ENCODE results near the gene RBMS2. TPM values are rescaled to one million over a fixed set of nuclear protein-coding genes. Genes with fewer than 3 reads are reported as not detected.

RBMS2 gene
- total RNA-seq, 4 donors from 2014 or later, result 14.5 to 88.0 (median 29.1) TPM

DNA sequence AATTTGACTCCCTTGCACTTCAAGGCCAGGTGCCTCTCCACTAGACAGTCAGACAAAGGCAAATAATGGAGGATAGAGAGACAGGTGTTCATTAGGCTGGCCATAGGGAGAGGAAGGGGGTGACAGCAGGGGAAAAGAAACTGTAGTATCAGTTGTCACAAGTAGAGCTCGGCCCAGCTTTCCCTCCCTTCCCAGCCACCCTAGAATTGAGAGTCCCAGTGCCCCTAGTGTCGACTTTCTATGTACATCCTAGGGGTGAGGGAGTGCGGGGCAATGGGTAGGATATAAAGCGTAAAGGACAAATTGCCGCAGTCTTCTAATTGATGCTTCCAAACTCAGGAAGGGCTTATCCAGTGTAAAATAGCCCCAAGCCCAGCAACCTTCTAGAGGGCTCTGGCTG is 69.5 kb downstream of the RBMS2 start:
- H3K9me3 ChIP-seq, result no peaks in the 10 kb centered on the region
- H3K4me3 ChIP-seq, result no peak overlapping the region
- no peak for DNase-seq (ENCODE audit: low spot score in 2 of 2)
- 89% methylated on average over 5 of the region's 5 CpGs for WGBS
- H3K36me3 ChIP-seq, result peaks cover 35% of the 10 kb centered on the region
- peaks cover 18% of the 10 kb centered on the region for H3K4me1 ChIP-seq
- H3K27ac ChIP-seq, result no peak overlapping the region
- H3K27me3 ChIP-seq, result no peaks in the 10 kb centered on the region
- no peak for TF ChIP-seq POLR2A (IDR thresholded peaks at IDR 0.05)
- TF ChIP-seq POLR2AphosphoS5 (IDR thresholded peaks at IDR 0.05), result no peak
- TF ChIP-seq EP300 (IDR thresholded peaks at IDR 0.05), result no peak
- TF ChIP-seq, protein P1, sequence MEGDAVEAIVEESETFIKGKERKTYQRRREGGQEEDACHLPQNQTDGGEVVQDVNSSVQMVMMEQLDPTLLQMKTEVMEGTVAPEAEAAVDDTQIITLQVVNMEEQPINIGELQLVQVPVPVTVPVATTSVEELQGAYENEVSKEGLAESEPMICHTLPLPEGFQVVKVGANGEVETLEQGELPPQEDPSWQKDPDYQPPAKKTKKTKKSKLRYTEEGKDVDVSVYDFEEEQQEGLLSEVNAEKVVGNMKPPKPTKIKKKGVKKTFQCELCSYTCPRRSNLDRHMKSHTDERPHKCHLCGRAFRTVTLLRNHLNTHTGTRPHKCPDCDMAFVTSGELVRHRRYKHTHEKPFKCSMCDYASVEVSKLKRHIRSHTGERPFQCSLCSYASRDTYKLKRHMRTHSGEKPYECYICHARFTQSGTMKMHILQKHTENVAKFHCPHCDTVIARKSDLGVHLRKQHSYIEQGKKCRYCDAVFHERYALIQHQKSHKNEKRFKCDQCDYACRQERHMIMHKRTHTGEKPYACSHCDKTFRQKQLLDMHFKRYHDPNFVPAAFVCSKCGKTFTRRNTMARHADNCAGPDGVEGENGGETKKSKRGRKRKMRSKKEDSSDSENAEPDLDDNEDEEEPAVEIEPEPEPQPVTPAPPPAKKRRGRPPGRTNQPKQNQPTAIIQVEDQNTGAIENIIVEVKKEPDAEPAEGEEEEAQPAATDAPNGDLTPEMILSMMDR (IDR thresholded peaks at IDR 0.05), result no peak

GRCh38 chr12:56591961-56592360 is 70.3 kb downstream of the RBMS2 start:
- peaks cover 41% of the 10 kb centered on the region for H3K36me3 ChIP-seq
- no peaks in the 10 kb centered on the region for H3K27me3 ChIP-seq
- DNase-seq (ENCODE audit: low spot score in 2 of 2), result no peak
- no peak overlapping the region for H3K4me3 ChIP-seq
- peaks cover 18% of the 10 kb centered on the region for H3K4me1 ChIP-seq
- H3K27ac ChIP-seq, result no peak overlapping the region
- TF ChIP-seq, protein P1 (IDR thresholded peaks at IDR 0.05), result no peak
- no peak for TF ChIP-seq POLR2A (IDR thresholded peaks at IDR 0.05)
- no peak for TF ChIP-seq POLR2AphosphoS5 (IDR thresholded peaks at IDR 0.05)
- no peak for TF ChIP-seq EP300 (IDR thresholded peaks at IDR 0.05)
- H3K9me3 ChIP-seq, result no peaks in the 10 kb centered on the region

DNA sequence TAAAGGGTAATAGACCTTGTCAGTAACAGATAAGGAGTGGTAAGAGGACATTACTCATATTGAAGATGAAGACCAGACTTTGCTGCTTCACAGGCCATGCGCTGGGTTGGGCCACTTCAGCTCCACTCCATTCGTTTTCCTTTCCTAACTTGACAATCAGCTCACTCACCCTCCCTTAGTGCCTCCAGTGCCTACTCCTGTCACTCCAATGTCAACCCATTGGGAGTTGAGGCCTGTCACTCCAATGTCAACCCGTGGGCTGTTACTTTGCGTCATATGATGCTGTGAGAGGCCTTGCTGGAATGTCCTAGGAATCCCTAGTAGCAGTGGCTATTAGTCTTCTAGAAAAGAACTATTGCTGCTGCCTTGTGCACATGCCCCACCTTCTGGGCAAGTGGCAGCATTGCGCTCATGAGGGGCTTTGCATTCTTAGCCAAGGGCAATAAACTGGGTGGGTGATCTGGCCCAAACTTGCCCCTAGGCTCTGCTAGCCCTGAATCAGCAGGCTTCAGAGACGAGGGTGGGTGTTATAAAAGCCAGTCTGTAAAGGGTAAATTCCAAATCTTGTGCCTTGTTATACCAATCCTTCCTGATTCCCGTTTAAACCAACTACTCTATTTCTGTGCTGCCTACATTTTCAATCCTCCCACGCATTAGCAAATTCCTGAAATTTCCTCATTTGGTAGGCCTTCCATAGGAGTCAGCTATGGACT is 72.4 kb downstream of the RBMS2 start:
- Histone ChIP-seq H3K4me1 (peaks cover 18% of the 10 kb centered on the region), H3K27ac (peak overlapping the region; percentile 64), H3K36me3 (peaks cover 39% of the 10 kb centered on the region), H3K4me3 (no peak overlapping the region), H3K9me3 (no peaks in the 10 kb centered on the region), H3K27me3 (no peaks in the 10 kb centered on the region)
- no peak for TF ChIP-seq POLR2A (IDR thresholded peaks at IDR 0.05)
- TF ChIP-seq, protein P1 (IDR thresholded peaks at IDR 0.05), result peak; percentile 56 to 73
- peak in 1 of 3 donors; percentile 8 for TF ChIP-seq POLR2AphosphoS5 (IDR thresholded peaks at IDR 0.05)
- no peak for TF ChIP-seq EP300 (IDR thresholded peaks at IDR 0.05)
- no peak for DNase-seq (ENCODE audit: low spot score in 2 of 2)
- WGBS, result 30% methylated on average over 8 of the region's 8 CpGs

DNA sequence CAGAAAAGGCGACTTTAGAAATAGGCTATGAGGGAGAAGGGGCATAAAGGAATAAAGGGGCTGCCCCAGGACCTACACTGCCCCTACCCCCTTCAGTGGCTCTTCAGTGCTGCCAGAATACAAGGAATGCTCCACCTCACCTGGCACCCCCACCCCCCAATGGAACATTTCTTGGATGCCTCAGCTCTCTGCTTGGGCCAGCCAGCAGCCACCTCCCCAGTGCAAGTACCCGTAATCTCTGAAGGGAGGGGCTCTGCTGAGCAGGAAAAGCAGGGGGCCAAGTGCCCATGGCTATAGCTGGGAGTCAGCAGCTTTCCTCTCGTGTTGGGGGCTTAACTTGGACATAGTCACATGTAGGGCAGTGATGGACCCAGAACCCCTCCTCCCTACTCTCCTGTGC is 75.2 kb downstream of the RBMS2 start:
- Histone ChIP-seq H3K4me3 (no peak overlapping the region), H3K36me3 (peaks cover 61% of the 10 kb centered on the region)

DNA sequence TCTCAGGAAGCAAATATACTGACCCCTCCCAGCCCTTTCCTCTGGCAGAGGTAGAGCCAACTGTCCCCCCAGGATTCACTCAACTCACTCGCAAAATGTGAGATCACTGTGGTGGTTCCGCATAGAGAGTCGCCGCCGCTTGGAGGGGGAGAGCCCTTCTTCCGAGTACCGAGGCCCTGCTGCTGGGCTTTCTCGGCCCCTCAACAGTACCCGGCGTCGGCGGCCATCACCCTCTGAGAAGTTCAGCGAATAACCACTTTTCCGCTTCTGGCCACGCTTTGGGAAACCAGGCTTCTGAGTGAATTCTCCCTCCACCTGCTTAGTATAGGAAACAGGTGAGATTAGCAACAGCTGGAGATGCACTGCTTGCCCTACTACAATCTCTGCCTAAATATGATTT is 77.4 kb downstream of the RBMS2 start:
- DNase-seq (ENCODE audit: low spot score in 2 of 2), result no peak
- TF ChIP-seq EP300 (IDR thresholded peaks at IDR 0.05) (no peak), POLR2AphosphoS5 (IDR thresholded peaks at IDR 0.05) (no peak), POLR2A (IDR thresholded peaks at IDR 0.05) (no peak)
- TF ChIP-seq, protein P1 (IDR thresholded peaks at IDR 0.05), result no peak
- Histone ChIP-seq H3K36me3 (peaks cover 83% of the 10 kb centered on the region), H3K4me1 (peaks cover 8% of the 10 kb centered on the region), H3K9me3 (no peaks in the 10 kb centered on the region), H3K4me3 (no peak overlapping the region), H3K27ac (no peak overlapping the region), H3K27me3 (no peaks in the 10 kb centered on the region)
- 86% methylated on average over 15 of the region's 15 CpGs for WGBS

More for the DNA sequence above, 75.2 kb downstream of the RBMS2 start:
- Histone ChIP-seq H3K27ac (no peak overlapping the region), H3K4me1 (peaks cover 12% of the 10 kb centered on the region), H3K9me3 (no peaks in the 10 kb centered on the region), H3K27me3 (no peaks in the 10 kb centered on the region)
- no peak for DNase-seq (ENCODE audit: low spot score in 2 of 2)
- WGBS, result 48% methylated on average over 3 of the region's 3 CpGs
- TF ChIP-seq POLR2A (IDR thresholded peaks at IDR 0.05) (no peak), EP300 (IDR thresholded peaks at IDR 0.05) (no peak), POLR2AphosphoS5 (IDR thresholded peaks at IDR 0.05) (no peak)
- TF ChIP-seq, protein P1 (IDR thresholded peaks at IDR 0.05), result no peak
